ENCODE measurements around the gene RPS10. TPM values are rescaled to one million over a fixed set of nuclear protein-coding genes. Genes with fewer than 3 reads are reported as not detected.

RPS10 gene
- total RNA-seq, 1 experiment from 2014 or later, result 1,363 TPM

- H3K9me3 ChIP-seq (ENCODE audit: control insufficient read depth, insufficient read depth, low read depth, low read length), result no peaks in the 10 kb centered on the region
- no peak overlapping the region for H3K4me3 ChIP-seq (ENCODE audit: low read depth in 2 of 2, low read length in 2 of 2)
- POLR2A ChIA-PET, result no interaction called here
- H3K36me3 ChIP-seq (ENCODE audit: control insufficient read depth, insufficient read depth, low read length), result no peaks in the 10 kb centered on the region
- no peaks in the 10 kb centered on the region for H3K27me3 ChIP-seq (ENCODE audit: control insufficient read depth, insufficient read depth, low read length)
- H3K27ac ChIP-seq (ENCODE audit: low read length), result no peak overlapping the region
- CTCF ChIA-PET, result interaction anchor here (0.5 kb wide), 1 partner anchor 15 kb away, joined by 3 read pairs; no protein-coding TSS in a partner anchor
- no peak for DNase-seq (ENCODE audit: low read depth, low spot score)
- no TSS peak for BruUV-seq (replicated peaks)
- no peak for ATAC-seq
- in situ Hi-C loops (cut with HindIII; ENCODE audit: low pct_unique_long_range_greater_than_20kb, low sequenced_read_pairs) (loop anchor here (10.0 kb wide), 1 partner anchor 157 kb away; no protein-coding TSS in a partner anchor), intact Hi-C loops (cut with micrococcal nuclease; ENCODE audit: unreplicated experiment) (no loop called here)
- H3K4me1 ChIP-seq (ENCODE audit: control insufficient read depth, insufficient read depth, low read length), result no peaks in the 10 kb centered on the region
- no peak for TF ChIP-seq SIN3A (IDR thresholded peaks at IDR 0.05; ENCODE audit: borderline replicate concordance, insufficient read depth, low read depth, low read length)
- no peak for TF ChIP-seq POLR2AphosphoS5 (IDR thresholded peaks at IDR 0.05; ENCODE audit: low read depth, low read length)
- no peak for TF ChIP-seq REST (IDR thresholded peaks at IDR 0.05; ENCODE audit: insufficient read depth in 1 of 2, low read depth in 2 of 2, low read length in 1 of 2)
- TF ChIP-seq CTCF (IDR thresholded peaks at IDR 0.05), result no peak
- no peak for TF ChIP-seq TCF7L2 (IDR thresholded peaks at IDR 0.05; ENCODE audit: low read depth, low read length)
Measured at GRCh38 chr6:34447910-34448309, 22.0 kb upstream of the RPS10 start.

- Histone ChIP-seq H3K27ac (ENCODE audit: low read length) (no peak overlapping the region), H3K9me3 (ENCODE audit: control insufficient read depth, insufficient read depth, low read depth, low read length) (no peaks in the 10 kb centered on the region), H3K36me3 (ENCODE audit: control insufficient read depth, insufficient read depth, low read length) (no peaks in the 10 kb centered on the region), H3K4me3 (ENCODE audit: low read depth in 2 of 2, low read length in 2 of 2) (no peak overlapping the region), H3K27me3 (ENCODE audit: control insufficient read depth, insufficient read depth, low read length) (no peaks in the 10 kb centered on the region), H3K4me1 (ENCODE audit: control insufficient read depth, insufficient read depth, low read length) (no peaks in the 10 kb centered on the region)
- ATAC-seq, result no peak
- no peak for DNase-seq (ENCODE audit: low read depth, low spot score)
- BruUV-seq (replicated peaks), result no TSS peak
- intact Hi-C loops (cut with micrococcal nuclease; ENCODE audit: unreplicated experiment), result no loop called here
- CTCF ChIA-PET, result interaction anchor here (0.5 kb wide), 1 partner anchor 15 kb away, joined by 3 read pairs; no protein-coding TSS in a partner anchor
- in situ Hi-C loops (cut with HindIII; ENCODE audit: low pct_unique_long_range_greater_than_20kb, low sequenced_read_pairs), result loop anchor here (10.0 kb wide), 1 partner anchor 157 kb away; no protein-coding TSS in a partner anchor
- TF ChIP-seq CTCF (IDR thresholded peaks at IDR 0.05), result no peak
- no peak for TF ChIP-seq SIN3A (IDR thresholded peaks at IDR 0.05; ENCODE audit: borderline replicate concordance, insufficient read depth, low read depth, low read length)
- TF ChIP-seq TCF7L2 (IDR thresholded peaks at IDR 0.05; ENCODE audit: low read depth, low read length), result no peak
- TF ChIP-seq REST (IDR thresholded peaks at IDR 0.05; ENCODE audit: insufficient read depth in 1 of 2, low read depth in 2 of 2, low read length in 1 of 2), result no peak
- TF ChIP-seq POLR2AphosphoS5 (IDR thresholded peaks at IDR 0.05; ENCODE audit: low read depth, low read length), result no peak
- POLR2A ChIA-PET, result no interaction called here
Measured at GRCh38 chr6:34447386-34447785, 21.5 kb upstream of the RPS10 start.

Data from Panc1 (cell line).